Stomach (tissue), 4 donors: ENCODE data around the gene IPO13.

Experiments used
- CTCF ChIP-seq, 7 experiments: fragments of 450-650 bp in 4 of 7; fragments of 200-600 bp in 3 of 7; sonication (generic) in 3 of 7; IDR thresholded peaks; one replicate each; pipeline ENCODE4 v1.5.1; 2016 to 2019; ENCODE audit warnings: antibody characterized with exemption in 7 of 7, control low read depth in 2 of 7, mild to moderate bottlenecking in 1 of 7
- POLR2A ChIP-seq, 4 donors: fragments of 450-650 bp; IDR thresholded peaks; one replicate each; pipeline ENCODE4 v1.6.1; 2016; ENCODE audit warnings: antibody characterized with exemption in 4 of 4, control low read depth in 2 of 4, mild to moderate bottlenecking in 1 of 4, moderate library complexity in 1 of 4
- POLR2AphosphoS5 ChIP-seq, 3 donors: sonication (generic); formaldehyde crosslinking; IDR thresholded peaks; one replicate each; pipeline ENCODE4 v1.6.1; 2016; ENCODE audit warnings: antibody characterized with exemption in 3 of 3

DNA sequence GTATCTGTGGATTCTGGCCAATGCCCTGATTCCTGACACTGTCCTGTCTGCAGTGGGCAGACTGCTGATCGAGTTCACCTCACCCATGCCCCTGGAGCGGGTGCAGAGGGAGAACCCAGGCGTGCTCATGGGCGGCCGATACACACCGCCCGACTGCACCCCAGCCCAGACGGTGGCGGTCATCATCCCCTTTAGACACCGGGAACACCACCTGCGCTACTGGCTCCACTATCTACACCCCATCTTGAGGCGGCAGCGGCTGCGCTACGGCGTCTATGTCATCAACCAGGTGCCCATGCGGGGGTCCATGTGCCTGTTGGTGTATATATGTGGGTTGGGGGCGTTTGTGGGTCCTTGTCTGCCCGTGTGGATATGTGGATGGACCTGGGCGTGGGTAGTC is 34.9 kb downstream of the IPO13 start:
- TF ChIP-seq CTCF (IDR thresholded peaks at IDR 0.05) (no peak), POLR2AphosphoS5 (IDR thresholded peaks at IDR 0.05) (no peak), POLR2A (IDR thresholded peaks at IDR 0.05) (no peak)
